Activated CD8-positive, alpha-beta memory T cell treated with anti-CD3 and anti-CD28 coated beads, Interleukin-2, amount 50 U/mL, for 1 hour (primary cell): Measurements from ENCODE around the gene DOHH.

Experiments used
- DNase-seq: peaks from one replicate; pipeline ENCODE4 v3.0.0-alpha.2; 2020; ENCODE audit errors: extremely low read depth

The DOHH gene

DNA sequence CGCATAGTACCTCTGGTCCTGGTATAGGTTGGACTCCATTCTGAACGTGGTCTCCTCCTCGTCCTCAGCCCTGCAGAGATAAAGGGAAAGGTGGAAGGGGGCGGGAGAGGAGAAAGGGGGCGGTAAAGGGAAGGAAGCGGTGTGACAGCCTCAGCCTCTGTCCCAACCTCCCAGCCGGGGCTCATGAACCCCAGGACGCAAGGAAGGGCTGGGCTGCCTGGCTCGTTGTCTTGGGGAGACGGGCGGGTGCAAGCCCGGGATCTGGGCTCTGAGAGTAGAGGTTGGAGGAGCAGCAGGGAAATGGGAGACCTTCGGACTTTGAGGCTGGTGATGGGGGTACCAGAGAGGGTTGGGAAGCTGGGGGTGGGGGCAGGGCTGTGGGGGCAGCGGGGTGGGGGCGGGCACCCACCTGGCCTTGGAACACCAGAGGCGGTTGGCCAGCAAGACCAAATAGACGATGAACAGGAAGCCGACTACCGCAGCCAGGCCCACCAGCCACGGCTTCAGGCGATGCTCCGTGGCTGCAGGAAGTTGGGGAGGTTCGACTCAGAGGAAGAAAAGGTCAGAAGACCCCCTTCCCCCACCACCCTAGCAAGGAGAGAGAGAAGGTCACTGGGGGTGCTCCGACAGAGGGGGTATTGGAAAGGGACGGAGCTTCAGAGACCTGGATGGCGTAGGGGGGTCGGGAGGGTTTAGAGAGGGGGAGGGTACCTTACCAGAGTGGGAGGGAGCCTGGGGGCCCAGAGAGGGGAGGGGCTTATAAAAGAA, 21.9 kb downstream of the DOHH start:
- no peak for DNase-seq

DNA sequence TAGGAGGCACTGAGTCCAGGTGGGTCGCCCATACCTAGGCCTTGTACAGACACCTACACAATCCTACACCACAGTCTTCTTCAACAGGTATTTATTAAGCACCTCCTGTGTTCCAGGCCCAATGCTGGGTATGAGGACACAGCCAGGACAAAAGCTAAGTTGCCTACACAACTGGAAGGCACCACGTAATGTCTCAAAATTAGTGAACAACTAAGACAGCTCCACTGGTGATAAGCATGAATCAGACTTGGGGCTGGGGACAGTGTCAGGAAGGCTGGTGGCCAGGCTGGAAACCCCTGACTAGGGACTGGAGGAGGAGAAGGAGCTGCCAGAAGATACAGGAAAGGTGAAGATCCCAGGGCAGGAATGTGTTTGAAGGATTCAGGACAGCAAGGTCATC, 22.5 kb downstream of the DOHH start:
- no peak for DNase-seq

DNA sequence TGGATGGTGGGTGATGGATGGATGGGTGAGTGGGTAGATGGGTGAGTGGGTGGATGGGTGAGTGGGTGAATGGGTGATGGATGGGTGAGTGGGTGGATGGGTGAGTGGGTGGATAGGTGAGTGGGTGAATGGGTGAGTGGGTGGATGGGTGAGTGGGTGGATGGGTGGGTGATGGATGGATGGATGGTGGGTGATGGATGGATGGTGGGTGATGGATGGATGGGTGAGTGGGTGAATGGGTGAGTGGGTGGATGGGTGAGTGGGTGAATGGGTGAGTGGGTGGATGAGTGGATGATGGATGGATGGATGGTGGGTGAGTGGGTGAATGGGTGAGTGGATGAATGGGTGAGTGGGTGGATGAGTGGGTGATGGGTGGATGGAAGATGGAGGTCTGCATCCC, 23.0 kb downstream of the DOHH start:
- no peak for DNase-seq

DNA sequence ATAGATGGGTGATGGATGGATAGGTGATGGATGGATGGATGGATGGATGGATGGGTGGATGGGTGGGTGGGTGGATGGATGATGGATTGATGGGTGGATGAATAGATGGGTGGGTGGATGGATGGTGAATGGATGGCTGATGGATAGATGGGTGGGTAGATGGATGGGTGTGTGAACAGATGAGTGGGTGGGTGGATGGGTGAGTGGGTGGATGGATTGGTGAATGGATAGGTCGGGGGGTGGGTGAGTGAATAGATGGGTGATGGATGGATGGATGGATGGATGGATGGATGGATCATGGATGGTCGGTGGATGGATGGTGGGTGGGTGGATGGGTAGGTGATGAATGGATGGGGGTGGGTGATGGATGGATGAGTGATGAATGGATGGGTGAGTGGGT, 23.6 kb downstream of the DOHH start:
- no peak for DNase-seq

DNA sequence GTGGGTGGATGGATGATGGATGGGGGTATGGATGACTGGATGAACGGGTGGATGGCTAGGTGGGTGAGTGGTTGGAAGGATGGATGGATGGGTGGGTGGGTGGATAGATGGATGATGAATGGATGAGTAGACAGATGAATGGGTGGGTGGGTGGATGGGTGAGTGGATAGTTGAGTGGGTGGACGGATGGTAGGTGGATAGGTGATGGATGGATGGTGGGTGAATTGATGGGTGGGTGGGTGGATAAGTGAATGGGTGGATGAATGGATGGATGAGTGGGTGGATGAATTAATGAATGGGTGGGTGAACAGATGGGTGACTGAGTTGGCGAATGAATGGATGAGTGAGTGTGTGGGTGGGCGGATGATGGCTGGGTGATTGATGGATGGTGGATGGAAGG, 25.0 kb downstream of the DOHH start:
- DNase-seq, result no peak

DNA sequence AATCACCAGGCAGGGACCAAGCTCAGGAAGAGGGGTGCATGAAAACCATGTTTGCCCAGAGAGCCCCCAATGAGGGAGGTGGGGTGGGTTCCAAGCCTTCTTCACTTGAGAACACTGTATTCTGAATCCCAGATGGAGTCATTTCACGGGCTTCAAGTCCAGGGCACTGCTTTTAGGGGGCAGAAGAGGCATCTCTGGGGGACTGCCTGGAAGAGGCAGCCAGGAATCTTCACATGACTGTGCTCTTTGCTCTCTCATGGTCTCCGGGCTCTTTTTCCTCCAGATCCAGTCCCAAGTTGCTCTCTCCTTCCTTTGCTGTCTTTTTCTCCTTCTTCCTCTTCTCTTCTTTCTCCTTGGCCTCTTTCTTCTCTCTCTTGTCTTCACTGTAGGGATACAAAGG, 25.9 kb downstream of the DOHH start:
- DNase-seq, result no peak

DNA sequence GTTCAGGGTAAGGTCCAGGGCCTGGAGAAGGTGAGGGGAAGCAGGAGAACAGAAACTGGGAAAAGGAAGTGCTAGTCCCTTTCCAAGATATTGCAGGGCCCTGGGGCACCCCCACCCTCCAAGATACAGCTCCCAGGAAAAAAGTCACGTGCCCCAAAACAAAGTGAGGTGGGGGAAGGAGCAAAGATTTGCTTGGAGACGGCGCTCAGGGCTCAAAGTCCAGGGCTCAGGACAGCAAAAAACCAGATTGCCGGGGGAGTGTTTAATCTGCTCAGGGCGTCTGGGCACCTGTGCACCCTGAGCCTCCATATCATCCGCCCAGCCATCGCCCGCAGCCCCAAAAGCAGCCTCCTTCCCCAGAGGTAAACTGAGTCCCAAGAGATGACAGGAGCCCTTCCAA, 26.5 kb downstream of the DOHH start:
- DNase-seq, result no peak

DNA sequence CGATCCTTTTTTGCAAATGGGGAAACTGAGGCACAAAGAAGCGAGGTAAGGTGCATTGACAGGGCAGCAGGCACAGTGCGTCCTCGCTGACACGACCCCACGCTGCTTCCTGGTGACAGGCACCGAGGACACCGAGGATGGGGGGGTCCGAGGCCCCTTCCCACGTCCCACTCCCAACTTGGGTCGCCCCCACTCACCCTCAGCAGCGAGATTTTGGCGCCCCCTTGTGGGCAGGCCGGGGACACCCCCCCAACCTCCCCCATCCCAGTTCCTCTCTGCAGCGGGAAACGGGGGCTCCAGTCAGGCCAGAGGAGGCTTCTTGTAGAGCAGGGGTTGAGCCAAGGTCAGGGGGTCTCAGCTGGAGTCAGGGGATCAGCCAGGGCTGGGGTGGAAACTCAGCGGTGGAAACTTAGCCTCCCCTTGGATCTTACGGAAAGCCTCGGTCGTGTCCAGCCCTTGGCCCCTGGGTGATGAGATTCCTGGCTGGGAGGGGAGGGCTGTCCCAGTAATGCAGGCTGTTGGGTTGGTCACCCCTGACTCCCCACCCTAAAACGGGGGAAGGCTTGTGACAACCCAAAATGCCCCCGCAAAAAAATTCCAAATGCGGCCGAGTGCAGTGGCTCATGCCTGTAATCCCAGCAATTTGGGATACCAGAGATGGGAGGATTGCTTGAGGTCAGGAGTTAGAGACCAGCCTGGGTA, 28.4 kb downstream of the DOHH start:
- no peak for DNase-seq

DNA sequence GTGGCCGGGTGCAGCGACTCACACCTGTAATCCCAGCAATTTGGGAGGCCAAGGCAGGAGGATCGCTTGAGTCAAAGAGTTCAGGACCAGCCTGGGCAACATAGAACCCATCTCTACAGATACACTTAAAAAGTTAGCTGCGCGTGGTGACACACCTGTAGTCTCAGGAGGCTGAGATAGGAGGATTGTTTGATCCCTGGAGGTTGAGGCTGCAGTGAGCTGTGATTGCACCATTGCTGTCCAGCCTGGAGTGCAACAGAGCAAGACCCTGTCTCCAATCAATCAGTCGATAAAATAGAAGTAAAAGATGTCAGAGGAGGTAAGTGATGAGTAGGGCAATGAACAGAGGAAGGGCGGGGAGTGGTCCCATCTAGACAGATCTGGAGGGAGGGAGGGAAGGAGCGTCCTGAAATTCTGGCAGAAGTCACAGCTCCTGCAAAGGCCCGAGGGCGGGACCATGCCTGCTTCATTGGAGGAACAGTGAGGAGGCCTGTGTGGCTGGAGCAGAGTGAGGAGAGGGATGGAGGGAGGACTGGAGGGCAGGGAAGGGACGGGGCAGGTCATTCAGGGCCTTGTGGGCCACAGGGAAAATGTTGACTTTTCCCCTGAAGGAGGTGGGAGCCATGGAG, 29.9 kb downstream of the DOHH start:
- no peak for DNase-seq

DNA sequence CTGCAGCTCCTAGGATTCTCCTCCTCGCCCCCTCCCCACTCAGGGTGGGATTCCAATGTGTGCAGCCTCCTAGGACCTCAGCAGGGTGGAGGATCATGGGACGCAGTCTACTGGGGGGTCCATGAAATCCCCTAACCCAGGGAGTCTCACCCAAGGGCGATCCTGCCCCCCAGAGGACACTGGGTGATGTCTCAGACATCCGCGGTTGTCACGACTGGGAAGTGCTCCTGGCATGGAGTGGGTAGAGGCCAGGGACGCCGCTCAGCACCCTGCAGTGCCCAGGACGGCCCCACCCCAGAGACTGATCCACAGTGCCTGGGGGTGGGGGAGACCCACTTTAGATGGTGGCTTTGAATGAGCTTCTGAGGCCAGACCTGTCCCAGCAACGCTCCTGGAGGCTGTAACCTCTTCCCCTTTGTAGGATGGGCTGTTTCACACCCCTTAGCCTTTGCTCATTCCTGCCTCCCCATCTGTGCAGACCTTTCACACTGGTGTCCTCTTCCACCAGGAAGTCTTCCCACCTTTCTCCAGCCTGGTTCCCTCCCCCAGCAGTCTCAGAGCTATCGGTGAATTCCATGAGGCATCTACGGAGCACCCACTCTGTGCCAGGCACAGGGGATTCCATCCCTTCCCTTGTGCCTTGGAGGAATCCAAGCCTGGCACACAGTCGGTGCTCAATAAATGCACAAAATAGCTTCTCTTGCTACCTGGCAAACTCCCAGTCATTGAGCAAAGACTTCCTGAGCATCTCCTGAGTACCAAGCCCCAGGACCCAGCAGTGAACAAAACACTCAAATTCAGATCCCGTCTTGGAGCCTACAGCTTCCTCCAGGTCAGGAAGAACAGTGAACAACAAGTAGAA, 30.6 kb downstream of the DOHH start:
- DNase-seq, result no peak

DNA sequence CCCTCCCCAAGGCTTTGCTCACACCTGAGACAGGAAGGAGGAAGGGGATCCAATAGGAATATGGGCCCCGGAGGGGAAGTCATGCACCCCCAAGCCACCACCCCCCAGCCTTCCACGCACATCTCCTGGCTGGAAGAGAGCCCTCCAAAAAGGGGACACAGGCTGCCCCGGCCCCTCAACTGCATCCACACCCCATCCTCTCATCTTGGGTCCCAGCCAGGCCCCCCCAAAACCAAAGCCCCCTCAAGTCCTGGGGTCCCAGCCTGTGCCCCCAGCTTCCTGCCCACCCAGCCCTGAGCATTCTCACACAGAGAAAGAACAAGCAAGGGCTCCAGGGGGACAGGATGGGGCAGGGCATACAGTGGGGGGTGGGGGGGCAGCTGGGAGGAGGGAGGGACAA, 32.3 kb downstream of the DOHH start:
- no peak for DNase-seq

DNA sequence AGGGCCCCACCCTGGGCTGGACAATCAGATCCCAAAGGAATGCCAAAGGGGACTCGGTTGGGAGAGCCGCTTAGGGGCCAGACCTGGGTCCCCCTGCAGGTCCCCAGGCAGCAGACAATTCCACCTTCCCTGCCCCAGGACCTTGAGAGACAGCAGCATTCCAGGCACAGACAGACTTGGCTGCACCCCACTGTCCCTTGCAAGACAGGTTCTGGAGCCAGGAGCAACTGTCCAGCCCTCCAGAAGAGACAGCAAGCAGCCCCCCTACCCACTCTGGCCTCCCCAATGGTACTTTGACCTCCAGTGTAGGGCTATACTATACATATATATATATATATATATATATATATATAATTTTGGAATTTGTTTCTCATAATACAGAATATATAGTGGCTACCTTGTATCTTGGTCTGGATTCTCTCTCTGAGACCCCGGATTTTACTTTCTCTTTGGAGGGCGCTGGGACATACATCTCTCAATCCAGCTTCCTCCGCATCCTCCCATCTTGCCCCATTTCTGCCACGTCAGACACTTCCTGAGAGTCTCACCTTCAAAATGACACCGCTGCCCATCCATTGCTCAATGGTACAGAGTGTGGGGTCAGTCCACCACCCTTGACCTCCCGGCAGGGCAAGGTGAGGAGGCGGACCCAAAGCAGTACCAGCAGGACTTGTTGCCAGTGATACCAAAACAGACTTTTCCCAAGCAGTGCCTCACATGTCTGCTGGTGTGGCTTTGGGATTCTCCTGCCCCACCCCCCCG, 32.9 kb downstream of the DOHH start:
- DNase-seq, result no peak

DNA sequence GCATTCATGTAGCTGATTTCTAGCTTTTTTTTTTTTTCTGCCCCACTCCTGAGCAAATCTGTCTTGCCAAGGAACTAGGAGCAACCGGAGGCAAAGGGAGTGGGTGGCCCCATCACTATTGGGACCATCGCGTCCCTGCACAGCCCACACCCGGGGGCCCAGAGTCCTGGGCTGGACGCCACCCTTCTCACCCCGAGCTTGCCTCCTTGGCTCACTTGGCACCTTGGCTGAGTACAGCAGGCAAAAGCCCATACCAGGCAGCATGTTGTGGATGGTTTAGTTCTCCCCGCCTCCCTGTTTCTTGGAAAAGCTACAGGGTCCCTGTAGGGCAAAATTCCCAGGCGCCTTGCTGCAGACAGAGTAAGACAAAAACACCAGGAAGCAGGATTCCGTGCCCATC, 33.8 kb downstream of the DOHH start:
- DNase-seq, result no peak

DNA sequence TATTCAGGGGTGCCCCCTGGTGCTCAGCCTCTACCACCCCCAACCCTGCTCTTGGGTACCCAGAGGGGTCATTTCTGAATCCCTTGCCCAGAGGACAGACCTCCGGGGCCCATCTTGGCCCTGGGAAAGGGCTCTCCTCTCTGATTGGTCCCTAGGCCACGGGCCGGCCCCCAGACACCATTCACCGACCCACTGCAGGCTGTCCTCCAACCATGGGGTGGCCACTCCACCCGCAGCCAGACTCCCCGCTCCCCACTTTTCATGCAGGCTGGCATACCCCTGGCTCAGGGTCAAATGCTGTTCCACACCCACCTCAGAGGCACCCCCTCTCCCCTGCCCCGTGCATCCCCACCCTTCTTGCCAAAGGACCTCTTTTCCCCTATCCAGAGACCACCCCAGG, 34.9 kb downstream of the DOHH start:
- DNase-seq, result no peak

DNA sequence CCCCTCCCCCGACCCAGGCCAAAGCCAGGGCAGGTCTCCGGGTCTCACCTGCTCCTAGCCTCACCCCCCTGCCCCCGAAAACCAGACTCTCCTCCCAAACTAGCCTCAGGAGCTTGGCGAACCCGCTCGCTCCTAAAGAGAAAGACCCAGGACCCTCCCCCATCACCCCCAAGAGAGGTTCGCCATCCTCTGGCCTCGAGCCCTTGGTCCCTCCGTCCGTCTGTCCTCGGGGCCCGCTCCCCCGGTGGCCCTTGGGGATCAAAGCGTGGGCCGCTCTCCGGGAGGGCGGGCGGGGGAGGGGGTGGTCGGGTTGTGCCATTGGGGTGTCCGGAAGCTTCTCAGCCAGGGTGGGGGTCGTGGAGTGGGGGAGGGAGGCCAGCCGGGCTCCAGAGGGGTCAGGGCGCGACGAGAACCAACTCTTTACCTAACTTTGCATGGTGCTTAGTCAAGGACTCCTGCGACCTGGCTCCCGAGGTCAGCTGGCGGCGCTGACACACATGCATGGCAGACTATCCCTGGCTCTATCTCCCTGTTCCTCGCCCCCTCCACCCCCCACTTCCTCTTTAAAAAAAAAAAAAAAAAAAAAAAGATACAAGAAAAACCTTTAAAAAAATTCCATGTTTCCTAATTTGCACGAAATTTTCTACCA, 35.8 kb downstream of the DOHH start:
- DNase-seq, result no peak

DNA sequence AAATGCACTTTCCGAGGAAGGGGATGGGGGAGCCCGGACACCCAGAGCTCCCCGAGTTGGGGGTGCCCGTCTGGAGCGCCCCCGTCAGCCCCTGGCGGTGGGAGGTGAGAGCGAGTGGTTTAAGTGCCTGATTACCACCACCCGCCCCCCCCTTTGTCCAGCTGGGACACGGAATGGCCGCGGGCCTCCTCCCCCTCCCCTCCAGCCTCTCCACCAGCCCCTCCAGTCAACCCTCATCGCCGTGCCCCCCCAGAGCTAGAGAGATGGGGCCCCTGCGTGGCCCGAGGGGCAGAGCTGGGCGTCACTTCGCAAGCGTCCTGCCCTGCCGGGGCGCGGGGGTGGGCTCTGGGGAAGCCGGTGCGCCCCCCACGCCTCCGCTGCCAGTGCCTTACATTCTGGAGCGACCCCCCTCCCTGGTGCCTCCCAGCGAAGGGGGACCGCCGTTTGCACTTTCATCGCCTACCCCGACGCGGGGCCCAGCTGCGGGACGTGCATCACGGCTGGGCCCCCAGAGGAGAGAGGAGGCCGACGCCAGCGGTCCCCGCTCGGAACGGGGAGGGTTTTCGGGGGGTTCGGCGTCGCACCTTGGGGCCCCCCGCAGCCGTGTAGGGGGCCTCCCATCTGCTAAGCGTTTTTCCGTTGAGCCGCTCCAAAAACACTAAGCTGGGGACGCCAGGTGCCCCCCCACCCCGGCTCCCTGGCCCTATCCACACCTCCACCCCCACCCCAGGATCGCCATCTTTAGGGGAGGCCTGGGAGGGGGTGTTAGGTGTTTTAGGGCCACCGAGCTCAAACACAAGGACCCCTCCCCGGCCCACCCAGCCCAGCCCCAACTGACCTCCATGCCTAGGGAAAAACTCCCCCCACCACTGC, 36.5 kb downstream of the DOHH start:
- no peak for DNase-seq

DNA sequence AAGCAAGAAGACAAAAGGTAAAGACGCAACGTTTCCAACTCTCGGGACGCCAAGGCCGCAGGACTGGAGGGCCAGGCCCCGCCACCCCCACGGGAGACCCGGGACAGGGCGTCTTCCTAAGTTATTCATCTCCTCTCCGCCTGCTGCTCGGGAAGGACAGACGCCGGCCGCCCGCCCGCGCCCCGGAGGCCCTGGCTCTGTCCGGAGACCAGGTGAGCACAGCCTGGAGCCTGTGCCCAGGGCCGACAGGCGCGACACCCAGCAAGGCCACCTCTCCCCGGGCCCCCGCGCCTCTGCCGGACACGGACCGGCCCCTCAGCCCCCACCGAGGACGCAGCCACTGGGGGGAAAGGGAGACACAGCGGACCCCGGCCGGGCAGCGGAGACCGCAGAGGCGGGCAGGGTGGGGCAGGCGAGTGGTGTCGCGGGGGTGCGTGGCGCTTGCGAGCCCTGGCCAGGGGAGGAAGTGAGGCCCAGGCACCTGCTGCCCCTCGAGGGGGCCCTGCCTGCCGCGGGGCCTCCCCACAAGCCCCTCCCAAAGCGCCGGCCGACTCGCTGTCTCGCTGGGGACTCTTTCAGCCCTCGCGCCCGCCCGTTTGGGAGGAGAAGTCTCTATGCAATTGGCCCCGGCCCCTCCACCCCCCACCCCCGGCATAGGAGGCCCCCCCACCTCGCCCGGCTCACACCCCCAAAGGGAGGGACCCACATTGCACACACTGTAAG, 37.3 kb downstream of the DOHH start:
- DNase-seq, result no peak

DNA sequence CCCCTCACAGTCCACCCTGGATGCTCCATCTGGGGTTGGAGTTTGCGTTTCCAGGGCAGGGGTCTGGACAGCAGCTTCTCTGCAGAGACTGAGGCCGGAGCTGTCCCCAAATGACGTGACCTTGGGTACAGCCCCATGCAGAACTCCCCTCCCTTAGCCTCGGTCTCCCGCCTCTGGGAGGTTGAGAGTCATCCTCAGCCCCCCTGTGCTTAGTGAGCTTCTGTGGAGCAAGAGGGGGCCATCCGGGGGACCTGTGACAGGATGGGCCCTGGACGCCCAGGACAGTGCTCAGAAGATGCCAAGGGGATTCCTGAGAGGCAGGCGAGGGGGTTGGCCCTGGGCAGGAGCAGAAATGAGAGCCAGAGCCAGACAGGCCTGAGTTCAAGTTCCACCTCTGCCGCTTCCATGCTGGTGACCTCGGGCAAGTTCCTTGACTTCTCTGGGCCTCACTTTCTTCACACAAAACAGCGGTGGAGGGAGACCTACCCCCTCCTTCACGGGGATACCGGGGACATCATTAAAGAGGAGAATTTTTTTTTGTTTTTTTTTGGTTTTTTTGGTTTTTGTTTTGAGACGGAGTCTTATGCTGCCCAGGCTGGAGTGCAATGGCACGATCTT, 40.4 kb downstream of the DOHH start:
- no peak for DNase-seq
